ENCODE measurements around the gene ITPR1.

Gene ITPR1

DNA sequence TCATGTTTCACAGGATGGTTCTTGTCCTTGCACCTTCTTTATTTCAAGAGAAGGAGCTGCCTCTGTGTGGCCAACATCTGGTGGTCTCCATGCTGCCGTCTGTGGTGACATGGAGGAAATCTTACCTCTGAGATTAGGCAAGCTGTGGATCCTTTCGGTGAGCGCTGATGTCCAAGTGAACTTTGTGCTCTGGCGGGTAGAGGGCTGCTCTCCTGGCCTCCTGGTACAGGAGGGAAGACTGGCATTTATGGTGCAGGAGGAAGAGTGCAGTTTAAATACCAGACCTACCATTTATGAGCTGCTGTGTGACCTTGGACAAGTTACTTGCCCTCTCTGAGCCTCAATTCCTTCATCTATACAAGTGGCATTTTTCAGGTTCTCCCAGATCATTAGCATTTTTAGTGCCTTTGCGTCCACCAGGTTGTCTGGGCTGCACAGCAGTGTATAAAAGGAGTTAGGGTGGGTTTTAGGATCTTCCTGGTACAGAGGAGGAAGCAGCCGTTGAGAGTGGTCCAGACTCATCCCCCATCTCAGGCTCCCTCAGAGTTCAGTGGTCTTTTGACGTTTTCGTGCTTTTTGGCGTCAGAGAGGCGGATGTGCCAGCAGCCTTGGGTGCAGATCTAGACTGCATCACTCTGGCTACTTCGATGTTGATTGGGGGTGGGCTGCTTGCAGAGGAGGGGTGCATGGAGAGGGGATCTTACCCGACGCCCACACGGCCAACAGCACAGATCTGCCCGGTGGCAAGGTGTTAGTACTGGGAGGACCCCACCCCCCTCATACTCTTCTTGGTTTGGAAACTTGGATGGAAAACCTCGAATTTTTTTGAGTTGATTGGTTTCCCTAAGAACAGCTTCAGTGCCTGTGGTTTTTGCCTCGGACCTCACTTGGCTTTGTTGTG lies 162.2 kb downstream of the ITPR1 start:
- no peak for DNase-seq

DNA sequence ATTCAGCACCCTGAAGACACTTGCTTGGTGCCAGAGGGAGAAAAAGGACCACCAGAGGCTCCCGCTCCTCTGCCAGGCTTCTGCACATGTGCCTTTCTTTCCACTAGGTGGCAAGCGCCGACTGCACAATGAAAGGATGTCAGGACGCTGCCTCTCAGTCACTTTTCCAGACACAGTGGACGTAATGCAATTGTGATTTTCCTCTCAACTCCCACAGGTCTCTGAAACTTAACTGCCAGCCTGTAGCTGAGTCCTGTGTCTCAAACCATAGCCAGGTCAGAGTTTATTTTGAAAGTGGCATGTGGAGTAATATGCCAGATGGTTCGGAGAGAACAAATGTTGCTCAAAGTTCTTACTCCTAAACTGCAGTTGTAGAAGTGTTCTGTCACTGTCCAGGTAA lies 162.9 kb downstream of the ITPR1 start:
- DNase-seq: no peak

DNA sequence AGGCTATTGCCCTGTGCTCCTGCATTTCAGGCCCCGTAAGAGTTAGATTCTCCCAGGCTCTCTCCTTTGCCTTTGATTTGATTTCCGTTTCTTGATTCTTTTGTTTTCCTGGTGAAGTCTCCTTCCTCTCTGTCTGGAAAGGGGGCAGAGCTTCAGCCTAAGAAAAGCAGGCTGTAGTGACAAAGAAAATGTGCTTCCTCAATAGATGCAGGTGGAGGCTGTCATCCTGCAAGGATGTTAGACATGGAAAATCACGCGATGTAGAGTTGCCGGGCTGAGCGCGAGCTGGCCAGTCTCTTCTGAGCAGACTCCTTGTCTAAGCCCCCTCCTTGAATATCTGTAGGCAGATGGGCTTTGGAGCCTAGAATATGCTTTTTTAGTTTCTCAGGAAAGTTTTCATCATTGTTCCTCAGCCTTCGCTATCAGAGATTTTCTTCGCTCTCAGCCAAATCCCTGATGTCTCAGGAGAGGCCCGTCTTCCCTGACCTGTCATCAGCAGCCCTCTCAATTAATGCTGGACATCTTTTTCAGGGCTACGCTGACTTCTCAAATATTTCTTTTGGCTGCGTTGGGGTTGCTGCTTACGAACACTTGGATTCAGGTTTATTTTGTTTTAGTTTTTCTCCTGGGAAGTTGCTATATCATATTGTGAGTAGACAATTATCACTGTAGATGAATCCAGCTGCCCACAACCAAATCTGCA lies 163.6 kb downstream of the ITPR1 start:
- no peak for DNase-seq

DNA sequence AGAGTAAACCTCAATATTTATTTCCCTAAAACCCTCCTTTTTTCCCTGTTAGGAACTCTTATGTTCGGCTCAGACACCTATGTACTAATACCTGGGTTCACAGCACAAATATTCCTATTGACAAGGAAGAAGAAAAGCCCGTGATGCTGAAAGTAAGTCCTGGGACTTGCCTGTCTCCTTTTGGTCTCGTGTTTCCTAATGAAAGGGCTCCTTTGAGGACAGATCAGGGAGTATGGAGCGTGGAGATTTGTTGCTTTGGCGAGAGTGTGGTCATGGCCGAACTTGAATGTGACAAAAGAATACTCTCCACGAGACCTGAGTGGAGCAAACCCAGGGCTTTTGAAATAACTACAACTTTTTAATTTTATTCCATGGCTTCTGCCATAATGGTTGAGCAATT lies 167.8 kb downstream of the ITPR1 start:
- no peak for DNase-seq

DNA sequence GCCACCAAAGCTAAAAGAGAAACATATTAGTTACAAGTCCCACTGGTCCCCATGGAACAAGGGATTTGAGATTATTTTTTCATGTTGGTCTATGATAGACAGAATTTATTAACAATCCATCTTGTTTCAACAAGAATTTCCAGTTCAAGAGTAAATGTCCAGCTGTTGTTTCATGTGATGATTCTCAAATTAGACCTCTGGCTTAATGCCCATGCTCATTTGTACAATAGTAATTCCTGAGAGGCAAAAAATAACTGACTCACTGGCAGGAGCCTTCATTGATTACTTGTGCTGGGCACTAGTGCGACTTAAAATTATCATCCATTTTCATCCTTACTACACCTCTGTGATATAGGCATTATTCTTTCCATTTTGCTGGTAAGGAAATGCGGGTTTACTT lies 171.3 kb downstream of the ITPR1 start:
- DNase-seq: no peak

DNA sequence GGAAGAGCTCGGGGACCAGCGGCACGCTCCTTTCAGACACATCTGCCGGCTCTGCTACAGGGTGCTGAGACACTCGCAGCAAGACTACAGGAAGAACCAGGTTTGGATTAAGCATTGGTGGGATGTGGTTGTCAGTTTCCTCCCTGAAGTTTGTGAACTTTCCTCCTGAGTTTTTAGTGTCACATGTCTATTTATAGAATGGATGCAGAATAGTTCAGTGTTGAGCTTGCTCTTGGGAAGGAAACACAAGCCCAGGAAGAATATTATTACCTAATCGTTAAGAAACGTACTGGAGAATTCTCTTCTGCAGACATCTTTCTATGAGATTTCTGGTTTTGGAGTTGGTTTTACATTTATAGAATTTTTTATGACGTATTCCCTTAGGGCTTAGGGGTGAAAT lies 172.0 kb downstream of the ITPR1 start:
- DNase-seq: no peak

DNA sequence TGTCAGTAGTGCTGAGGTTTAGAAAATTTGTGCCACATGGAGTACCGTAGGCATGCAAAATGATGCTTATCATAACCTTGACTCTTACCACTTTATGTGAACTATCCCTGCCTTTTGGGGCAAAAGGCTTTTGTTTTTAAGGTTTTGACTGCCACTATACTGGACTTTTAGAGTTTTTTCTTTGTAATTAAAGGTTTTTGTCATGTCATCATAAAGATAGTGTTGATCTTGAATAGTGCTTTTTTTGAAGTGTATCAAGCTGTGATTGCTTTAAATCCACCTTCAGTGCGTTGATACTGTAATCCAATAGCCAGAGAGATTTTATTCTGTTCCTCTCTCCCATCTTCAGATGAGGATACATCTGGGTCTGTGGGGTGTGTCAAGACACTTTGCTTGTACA lies 172.9 kb downstream of the ITPR1 start:
- no peak for DNase-seq

DNA sequence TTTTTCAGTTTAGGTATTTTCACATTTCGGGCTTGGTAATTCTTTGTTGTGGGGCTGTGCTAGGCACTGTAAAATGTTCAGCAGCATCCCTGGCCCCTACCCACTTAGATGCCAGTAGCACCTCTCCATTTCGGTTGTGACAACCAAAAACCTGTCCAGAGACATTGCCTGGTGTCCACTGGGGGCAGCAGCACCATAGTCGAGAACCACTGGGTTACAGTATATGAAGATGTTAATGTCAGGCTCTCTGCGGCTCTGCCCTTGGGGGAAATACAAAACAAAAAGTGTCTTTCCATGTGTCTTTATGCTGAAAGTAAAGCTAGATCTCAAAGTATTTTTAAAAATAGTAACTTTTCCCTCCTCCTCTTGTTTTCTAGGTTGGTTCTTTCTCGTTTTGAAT lies 177.2 kb downstream of the ITPR1 start:
- DNase-seq: no peak

DNA sequence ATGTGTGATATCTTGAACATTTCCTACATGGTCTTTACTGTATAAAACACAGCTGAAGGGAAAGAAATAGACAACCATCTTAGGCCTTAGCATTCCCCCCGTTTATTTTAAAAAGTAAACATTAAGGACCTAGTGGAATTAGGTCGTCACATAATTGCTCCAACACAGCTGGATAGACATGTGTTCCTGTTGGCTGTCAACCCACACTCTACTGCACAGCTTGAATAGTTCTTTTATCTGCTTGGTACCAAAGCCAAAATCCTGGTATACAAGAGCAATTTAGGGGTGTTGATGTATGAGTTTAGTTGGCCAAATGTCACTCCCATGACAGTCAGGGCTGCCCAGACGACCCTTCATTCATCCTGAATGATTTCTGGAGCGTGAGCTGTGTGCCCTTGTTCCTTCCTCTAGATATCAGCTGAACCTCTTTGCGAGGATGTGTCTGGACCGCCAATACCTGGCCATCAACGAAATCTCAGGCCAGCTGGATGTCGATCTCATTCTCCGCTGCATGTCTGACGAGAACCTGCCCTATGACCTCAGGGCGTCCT lies 179.7 kb downstream of the ITPR1 start:
- DNase-seq: no peak

DNA sequence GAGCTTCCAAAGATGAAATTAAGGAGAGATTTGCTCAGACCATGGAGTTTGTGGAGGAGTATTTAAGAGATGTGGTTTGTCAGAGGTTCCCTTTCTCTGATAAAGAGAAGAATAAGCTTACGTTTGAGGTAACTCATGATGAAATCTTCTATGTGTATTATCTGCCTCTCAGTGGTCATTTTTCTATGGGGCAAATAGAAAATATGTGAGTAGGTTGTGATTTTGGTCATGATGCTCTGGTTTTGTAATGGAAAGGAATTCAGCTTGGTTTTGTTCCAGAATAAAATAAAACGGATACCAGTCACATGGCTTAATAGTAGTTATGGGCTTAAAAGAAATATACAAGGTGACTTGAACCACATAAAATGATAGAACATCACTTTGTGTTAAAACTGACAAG lies 181.1 kb downstream of the ITPR1 start:
- no peak for DNase-seq

DNA sequence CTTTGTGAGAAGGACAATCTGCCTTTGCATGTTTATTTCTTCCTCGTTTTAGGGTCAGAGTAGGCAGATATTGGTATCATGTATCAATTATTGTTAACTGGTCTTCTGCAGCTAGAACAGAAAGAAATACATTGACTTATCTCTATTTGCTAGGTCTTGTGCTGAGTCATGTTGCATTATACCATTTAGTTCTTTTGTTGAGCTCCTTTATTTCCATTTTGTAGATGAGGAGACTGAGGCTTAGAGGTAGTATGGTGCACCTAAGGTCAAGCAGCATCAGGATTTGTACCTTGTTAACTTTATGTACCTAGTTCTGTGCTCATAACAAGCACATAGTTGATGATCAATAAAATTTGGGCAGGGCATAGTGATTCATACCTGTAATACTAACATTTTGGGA lies 182.6 kb downstream of the ITPR1 start:
- DNase-seq: no peak

DNA sequence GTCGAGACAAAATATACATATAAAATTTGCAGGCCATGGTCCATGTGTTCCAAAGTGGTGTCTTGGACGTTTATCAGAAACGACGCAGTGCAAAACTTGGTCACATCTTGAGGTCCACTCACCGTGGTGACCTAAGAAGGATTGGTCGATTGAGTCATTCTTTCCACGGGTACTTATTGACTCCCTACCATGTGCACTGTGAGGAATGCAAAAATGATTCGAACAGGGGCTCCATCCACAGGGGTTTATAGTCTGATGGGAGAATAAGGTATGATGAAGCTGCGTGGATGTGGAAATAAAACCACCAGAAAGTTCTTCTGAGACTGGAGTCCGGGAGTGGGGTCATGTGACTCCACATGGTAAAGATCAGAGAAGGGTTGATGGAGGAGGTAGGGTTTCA lies 185.2 kb downstream of the ITPR1 start:
- DNase-seq: no peak

DNA sequence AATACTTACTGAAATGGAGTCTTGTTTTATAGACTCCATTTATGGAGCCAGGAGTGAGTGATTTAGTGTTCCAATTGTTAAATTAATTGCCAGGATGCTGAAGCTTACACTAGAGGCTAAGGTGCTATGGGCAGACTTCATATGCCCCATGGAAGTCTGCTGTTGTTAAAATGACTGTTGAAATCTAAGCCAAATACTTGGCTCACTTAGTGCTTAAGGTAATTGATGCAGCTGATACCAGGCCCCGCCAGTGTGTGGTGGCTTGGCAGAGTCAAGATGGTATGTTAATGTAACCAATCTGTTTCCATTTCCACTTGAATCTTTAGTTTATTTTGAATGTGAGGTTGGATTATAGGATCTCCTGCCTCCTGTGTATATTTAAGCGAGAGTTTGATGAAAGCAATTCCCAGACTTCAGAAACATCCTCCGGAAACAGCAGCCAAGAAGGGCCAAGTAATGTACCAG lies 187.1 kb downstream of the ITPR1 start:
- no peak for DNase-seq

DNA sequence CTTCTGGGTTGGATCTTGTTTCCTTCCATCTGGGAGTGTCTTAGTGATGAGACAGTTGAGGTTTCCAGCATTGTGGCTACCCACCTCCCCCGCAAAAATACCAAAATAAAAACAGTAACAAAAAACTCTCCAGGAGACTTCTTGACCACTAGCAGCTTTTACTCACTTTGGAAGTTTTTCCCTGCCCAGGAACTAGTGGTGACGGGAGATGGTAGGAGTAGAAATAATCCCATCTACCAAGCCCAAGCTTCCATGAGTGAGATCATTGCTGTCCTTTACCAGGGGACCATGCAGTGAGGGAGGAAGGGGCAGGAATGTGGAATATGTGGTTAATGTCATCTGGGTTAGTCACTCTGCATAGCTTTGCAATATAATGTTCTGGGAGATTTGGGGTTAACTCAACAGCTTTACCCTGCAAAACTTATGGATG lies 187.7 kb downstream of the ITPR1 start:
- DNase-seq: no peak

DNA sequence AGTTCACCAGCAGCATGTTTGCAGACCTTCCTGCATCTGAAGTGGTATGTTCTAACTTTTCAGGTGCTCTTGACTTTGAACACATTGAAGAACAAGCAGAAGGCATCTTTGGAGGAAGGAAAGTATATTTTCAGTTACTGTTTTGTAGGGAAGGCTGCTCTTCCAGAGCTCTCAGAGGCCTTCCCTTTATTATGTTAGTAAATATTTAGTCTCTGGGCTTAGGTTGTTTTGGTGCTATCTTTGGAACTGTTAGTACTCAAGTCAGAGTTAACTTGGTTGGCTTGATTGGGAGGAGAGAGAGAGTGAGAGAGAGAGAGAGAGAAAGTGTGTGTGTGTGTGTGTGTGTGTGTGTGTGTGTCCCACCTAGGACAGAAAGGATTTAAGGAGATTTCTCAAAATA lies 188.2 kb downstream of the ITPR1 start:
- no peak for DNase-seq

DNA sequence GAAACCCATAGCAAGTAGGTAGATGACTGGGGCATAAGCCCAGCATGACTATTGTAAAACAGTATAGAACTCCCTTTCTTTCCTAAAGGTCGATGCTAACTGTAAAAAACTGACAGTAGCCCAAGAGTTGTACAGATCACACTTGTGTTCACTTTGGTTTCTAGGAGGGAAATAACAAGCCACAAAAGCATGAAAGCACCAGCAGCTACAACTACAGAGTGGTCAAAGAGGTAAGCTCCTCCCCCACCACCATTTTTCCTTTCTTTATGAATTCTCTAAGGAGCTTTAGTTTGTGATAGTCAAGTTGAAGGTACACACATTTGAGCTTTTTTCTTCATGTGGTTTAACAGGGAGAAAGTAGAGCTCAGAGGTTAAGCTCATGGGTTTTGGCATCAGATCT lies 191.0 kb downstream of the ITPR1 start:
- DNase-seq: no peak

DNA sequence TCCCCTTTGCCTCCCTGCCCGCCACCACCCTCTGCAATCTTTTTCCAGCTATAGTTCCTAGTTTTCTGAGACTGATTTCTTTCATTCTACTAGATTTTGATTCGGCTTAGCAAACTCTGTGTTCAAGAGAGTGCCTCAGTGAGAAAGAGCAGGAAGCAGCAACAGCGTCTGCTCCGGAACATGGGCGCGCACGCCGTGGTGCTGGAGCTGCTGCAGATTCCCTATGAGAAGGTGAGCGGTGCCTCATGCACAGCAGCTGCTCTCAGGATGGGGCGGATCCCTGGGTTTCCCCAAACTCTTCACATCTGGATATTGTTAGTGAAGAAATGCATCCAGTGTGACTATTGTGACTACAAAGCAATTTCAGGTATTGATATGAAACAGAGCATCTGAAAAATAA lies 191.8 kb downstream of the ITPR1 start:
- no peak for DNase-seq

DNA sequence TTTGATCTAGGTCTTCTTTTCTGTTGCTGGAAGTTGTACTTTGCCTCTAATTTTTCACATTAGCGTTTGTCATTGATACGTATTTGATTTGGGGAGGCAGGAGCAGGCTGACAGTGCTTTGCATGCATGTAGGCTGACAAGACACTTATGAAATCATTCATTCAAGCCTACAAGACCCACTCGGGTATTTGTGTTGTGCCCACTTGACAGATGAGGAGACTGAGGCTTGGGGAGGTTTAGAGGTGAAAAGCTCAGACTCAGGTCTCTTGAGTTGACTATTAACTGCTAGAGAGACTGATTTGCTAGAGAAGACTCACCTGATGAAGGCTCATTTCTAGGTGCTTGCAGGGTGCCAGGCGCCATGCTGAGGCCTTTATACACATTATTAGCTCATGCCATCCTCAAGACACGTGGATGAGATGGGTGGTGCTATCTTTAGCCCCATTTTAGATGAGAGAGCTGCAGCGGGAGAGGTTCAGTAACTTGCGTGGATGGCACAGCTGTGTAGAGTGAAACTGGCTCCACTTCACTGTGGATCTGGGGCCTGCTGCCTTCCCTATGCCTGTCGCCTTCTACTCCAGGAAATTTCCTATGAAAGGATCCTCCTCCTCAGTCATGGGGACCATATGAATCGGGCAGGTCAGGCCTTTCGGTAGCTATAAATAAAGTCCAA lies 192.7 kb downstream of the ITPR1 start:
- no peak for DNase-seq

DNA sequence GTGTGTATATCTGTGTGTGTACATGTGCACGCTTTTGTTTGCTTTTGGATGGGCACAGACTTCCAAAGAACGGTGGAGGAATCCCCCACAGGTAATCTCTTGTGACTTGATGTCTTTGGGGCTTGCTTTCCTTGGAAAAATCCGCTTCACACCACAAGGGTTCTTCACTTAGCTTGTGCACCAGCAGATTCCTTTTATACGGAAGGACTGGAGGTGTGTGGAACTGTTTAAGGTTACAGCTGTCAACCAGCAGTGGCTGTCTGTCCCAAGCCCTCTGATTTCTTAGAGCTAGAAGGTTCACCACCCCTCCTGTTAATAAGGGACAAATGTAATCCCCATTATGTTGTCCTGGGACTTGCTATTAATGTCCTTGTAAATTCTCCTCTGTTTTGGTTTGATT lies 193.5 kb downstream of the ITPR1 start:
- DNase-seq: no peak

DNA sequence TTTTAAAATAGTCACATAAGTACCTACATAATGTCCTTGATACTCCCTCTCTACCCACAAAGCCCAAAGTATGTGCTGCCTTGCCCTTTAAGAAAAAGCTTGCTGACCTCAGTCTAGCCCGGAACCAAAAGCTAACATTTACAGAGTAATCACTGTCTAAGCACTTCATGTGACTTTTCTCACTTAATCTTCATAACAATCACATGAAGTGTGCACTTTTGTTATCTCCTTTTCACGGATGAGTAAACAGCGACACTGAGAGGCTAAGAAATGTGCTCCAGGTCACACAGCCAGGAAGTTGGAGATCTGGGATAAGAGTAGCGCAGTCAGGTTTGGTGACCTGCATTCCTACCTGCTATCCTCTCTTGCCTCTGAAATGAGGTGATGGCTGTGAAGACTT lies 194.0 kb downstream of the ITPR1 start:
- DNase-seq: no peak

DNA sequence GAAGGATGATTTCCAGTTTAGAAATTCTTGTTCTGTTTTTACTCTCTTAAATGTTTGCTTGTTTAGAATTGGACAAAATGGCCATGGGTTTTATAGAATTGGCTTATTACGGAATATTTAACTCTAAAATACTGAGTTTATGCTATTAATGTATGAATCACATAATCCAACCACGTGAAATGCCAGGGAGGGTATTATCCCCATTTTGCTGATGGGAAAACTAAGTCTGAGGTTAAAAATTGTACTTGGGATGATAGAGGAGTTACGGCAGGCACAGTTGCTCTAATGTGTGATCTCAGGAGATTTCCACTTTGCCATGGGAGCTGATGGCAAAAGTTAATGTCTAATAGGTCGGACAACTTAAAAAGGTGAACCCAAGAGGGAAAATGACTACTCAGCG lies 194.4 kb downstream of the ITPR1 start:
- no peak for DNase-seq

DNA sequence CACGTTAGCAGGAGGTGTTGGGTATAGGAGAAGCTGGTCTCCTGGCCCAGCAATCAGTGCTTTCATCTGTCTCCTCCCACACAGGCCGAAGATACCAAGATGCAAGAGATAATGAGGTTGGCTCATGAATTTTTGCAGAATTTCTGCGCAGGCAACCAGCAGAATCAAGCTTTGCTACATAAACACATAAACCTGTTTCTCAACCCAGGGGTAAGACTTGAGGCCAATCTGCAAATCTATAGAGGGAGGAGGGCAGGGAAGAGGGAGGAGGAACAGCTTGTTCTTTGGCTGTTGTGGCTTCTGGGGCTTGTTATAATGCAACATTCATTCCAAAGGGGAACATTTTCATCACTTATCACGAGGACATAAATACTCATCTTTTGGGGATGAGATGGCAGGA lies 195.3 kb downstream of the ITPR1 start:
- DNase-seq: no peak

DNA sequence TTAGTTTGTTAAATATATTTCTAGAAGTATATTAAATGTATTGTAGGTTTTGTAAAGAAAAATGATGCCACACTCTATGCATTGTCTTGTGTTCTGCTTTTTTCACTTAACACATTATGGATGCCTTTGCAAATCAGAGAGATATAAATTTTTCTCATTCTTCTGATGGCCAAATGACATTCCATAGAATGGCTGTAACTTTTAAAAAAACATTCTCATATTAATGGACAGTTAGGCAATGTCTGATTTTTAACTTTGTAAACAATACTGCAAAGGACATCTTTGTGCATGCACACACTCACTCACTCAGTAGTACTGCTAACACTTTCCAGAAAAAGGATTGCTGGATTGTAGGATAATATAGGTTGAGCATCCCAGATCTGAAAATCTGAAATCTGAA lies 195.9 kb downstream of the ITPR1 start:
- no peak for DNase-seq

DNA sequence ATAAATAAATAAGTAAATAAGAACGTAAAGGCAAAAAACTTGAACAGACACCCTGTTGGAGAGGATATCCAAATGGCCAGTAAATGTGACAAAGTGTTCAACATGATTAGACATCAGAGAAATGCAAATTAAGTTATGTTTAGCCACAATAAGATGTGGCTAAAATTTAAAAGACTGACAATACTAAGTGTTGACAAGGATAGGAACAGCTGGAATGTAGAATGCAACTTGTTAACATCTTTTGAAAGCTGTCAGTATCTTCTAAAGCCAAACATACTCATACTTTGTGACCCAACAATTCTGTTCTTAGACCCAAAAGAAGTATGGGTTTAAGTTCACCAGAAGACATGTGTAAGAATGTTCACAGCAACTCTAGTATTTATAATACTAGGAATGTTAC lies 197.1 kb downstream of the ITPR1 start:
- no peak for DNase-seq
